ENCODE results near the gene NEAT1. TPM values are rescaled to one million over a fixed set of nuclear protein-coding genes. Genes with fewer than 3 reads are reported as not detected.
A peak's percentile ranks its signal among the peaks of the same experiment; 100 is the strongest.
"Not testable (repeated sequence)": the region's sequence is repeated elsewhere in the genome, so short reads cannot be mapped to it uniquely, and the experiment has no call there.

Gene NEAT1
- total RNA-seq, 1 experiment from 2014 or later, result 12.8 TPM

DNA sequence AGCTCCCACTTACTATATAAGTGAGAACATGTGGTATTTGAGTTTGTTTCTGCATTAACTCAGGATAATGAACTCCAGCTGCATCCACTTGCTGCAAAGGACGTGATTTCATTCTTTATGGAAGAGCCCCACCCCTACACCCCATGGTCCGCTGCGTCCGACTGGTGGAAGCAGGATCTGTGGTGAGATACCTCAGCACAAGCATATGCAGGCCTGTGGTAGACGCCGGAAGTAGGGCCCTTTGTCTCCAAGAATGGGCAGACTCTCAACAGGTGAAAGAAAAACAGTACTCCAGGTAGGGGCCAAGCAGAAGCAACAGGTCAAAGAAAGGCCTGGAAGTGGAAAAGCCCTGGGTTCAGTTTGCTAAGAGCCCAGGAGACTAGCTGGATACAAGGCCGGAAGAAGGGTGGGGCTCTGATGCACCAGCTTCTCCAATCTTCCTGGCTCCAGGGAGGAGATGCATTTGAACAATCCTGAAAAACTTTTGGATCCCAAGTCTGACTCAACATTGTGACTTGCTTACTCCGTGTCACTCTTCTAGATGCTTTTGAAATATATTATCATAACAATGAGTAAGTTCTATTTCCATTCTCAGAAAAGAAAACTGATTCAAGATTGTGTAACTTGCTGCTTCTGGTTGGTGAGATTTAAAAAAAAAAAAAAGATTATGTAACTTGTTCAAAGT is 30.4 kb downstream of the NEAT1 start:
- no peak for DNase-seq
- Histone ChIP-seq H3K4me1 (no peaks in the 10 kb centered on the region), H3K4me3 (no peak overlapping the region), H3K9me3 (replicated peaks) (no peaks in the 10 kb centered on the region), H3K27me3 (no peaks in the 10 kb centered on the region), H3K36me3 (no peaks in the 10 kb centered on the region), H3K27ac (no peak overlapping the region)

- Histone ChIP-seq H3K9me3 (replicated peaks) (no peaks in the 10 kb centered on the region), H3K27me3 (no peaks in the 10 kb centered on the region), H3K4me3 (no peak overlapping the region), H3K27ac (no peak overlapping the region), H3K4me1 (no peaks in the 10 kb centered on the region), H3K36me3 (no peaks in the 10 kb centered on the region)
- no peak for DNase-seq
Observed at GRCh38 chr11:65454311-65454695, 31.7 kb downstream of the NEAT1 start.

DNA sequence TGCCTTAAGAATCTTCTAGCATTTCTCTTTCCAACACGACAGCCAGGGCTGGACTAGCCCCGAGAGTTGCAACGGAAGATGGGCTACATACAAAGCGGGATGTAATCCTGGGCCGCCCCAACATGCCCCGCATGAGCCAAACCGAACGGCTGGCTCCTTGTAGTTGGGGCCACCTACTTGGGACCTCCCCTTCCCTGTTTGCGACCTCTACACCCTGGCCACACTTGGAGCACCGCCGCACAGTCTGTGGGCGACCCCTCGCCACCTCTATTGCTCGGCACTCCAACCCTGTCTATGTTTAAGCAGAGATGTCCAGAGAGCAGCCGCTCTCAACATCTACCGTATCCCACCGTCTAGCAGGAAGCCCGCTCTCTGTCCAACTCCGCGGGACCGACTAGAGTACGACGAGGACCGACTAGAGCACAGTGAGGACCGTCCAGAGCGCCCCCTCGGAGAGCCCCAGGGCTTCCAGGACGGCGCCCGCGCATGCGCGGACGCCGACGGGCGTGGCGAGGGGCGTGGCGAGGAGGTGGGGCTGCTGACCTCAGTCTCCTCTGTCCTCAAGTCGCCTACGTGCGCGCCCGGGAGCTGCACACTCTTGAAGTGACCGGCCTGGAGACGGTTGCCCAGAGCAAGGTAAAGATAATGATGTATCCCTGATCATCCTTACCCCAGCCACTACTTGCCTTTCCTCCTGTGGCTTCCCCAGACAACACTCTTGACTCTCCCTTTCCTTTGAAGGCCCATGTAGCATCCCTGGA is 32.3 kb downstream of the NEAT1 start:
- Histone ChIP-seq H3K27ac (no peak overlapping the region), H3K4me3 (no peak overlapping the region), H3K27me3 (no peaks in the 10 kb centered on the region), H3K36me3 (no peaks in the 10 kb centered on the region), H3K9me3 (replicated peaks) (no peaks in the 10 kb centered on the region), H3K4me1 (no peaks in the 10 kb centered on the region)
- DNase-seq, result no peak

DNA sequence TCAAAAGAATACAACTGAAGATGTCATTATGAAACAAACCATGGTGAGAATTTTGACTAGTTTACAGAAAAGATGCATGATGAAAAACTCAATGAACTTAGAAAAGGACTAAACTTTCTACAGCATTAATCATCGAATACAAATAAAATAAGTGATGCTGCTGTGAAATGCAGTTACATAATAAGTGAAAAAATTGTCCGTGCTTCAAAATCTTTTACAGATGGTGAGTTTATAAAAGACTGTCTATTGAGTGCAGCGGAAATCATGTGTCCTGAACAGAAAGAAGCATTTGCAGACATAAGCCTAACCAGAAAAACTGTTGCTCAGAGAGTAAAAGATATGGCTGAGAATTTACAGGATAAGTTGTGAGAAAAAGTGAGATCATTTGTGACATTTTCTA is 33.8 kb downstream of the NEAT1 start:
- no peaks in the 10 kb centered on the region for H3K4me1 ChIP-seq
- no peaks in the 10 kb centered on the region for H3K36me3 ChIP-seq
- H3K27ac ChIP-seq, result no peak overlapping the region
- DNase-seq, result no peak
- H3K9me3 ChIP-seq (replicated peaks), result no peaks in the 10 kb centered on the region
- H3K4me3 ChIP-seq, result no peak overlapping the region
- H3K27me3 ChIP-seq, result no peaks in the 10 kb centered on the region

DNA sequence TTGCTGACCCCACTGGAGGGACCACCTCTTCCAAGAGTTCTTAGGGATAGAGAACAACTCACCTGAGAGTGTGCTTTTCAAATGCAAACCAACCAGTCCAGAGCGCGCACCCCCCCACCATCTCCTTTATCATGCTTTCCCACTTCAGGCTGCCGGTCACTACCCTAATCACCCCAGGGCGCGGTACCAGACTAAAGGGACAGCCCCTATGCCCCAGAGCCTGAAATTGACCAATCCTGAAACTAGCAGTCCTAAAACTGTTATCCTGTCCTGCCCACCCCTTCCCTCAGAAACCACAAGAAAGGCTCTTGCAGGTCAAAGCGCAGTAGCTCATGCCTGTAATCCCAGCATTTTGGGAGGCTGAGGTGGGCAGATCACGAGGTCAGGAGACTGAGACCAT is 37.0 kb downstream of the NEAT1 start:
- Histone ChIP-seq H3K27ac (no peak overlapping the region), H3K4me1 (no peaks in the 10 kb centered on the region), H3K36me3 (no peaks in the 10 kb centered on the region), H3K27me3 (no peaks in the 10 kb centered on the region), H3K9me3 (replicated peaks) (no peaks in the 10 kb centered on the region), H3K4me3 (no peak overlapping the region)
- DNase-seq, result no peak

GRCh38 chr11:65465471-65465870 is 42.9 kb downstream of the NEAT1 start:
- DNase-seq, H3K36me3 ChIP-seq, H3K27me3 ChIP-seq: not testable (repeated sequence)

GRCh38 chr11:65467306-65467705 is 44.7 kb downstream of the NEAT1 start:
- not testable (repeated sequence) for H3K4me1 ChIP-seq; H3K9me3 ChIP-seq (replicated peaks); H3K36me3 ChIP-seq; H3K27me3 ChIP-seq; DNase-seq; H3K27ac ChIP-seq; H3K4me3 ChIP-seq

More at GRCh38 chr11:65465471-65465870, 42.9 kb downstream of the NEAT1 start:
- not testable (repeated sequence) for H3K9me3 ChIP-seq (replicated peaks); H3K4me3 ChIP-seq; H3K27ac ChIP-seq; H3K4me1 ChIP-seq

DNA sequence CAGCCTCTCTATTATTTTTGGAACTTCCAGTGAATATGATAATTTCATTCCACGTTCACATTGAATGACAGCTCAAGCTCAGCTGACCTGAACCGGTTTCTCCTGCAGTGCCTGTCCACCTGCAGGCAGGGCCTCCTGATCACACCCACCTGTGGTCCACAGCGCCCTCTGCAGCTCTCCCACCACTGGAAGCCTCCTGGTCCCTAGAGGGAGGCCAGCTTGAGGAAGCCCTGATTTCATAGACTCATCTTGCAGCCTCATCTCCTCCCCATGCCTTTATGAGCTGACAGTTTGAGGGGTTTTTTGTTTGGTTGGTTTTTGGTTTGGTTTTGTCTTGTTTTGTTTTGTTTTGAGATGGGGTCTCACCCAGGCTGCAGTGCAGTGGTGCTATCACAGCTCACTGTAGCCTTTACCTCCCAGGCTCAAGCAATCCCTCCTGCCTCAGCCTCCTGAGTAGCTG is 46.3 kb downstream of the NEAT1 start:
- DNase-seq, result peak in 1 of 2 experiments; percentile 35
- H3K4me1 ChIP-seq, result peaks cover 10% of the 10 kb centered on the region; the same call in 1 of the 2 replicates
- H3K4me3 ChIP-seq, result no peak overlapping the region
- H3K27ac ChIP-seq, result no peak overlapping the region
- H3K9me3 ChIP-seq (replicated peaks), result no peaks in the 10 kb centered on the region
- no peaks in the 10 kb centered on the region for H3K36me3 ChIP-seq
- no peaks in the 10 kb centered on the region for H3K27me3 ChIP-seq

DNA sequence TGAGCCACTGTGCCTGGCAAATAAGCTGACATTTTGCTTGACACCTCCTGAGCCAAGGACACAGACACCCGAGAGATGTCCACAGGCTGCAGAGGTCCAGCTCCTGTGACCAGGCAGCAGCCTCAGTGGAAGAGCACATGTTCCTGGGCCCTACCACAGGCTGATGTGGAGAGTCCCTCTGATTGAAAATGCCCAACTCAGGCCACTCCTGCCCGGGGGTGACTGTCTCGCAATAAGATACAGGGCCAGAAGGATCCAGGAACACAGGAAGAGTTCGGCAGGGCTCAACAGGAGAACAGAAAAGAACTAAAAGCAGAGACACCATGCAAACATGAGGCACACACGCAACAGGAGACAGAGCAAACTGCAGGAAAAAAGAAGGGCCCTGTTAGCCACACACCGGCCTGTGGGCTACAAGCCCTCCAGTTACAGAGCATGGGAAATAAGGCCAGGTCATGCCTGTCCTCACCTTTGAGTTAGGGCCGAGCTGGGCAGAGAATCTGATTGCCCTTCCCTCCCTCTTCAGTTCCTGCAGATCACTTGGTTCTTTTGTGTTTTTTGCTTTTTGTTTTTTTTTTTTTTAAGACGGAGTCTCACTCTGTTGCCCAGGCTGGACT is 47.9 kb downstream of the NEAT1 start:
- no peak overlapping the region for H3K4me3 ChIP-seq
- H3K4me1 ChIP-seq, result peaks cover 10% of the 10 kb centered on the region; the same call in 1 of the 2 replicates
- no peaks in the 10 kb centered on the region for H3K27me3 ChIP-seq
- no peaks in the 10 kb centered on the region for H3K36me3 ChIP-seq
- no peak overlapping the region for H3K27ac ChIP-seq
- no peak for DNase-seq
- no peaks in the 10 kb centered on the region for H3K9me3 ChIP-seq (replicated peaks)

- no peaks in the 10 kb centered on the region for H3K36me3 ChIP-seq
- no peaks in the 10 kb centered on the region for H3K9me3 ChIP-seq (replicated peaks)
- no peak overlapping the region for H3K4me3 ChIP-seq
- DNase-seq, result peak; percentile 72 to 75
- peaks cover 10% of the 10 kb centered on the region; the same call in 1 of the 2 replicates for H3K4me1 ChIP-seq
- H3K27ac ChIP-seq, result no peak overlapping the region
- no peaks in the 10 kb centered on the region for H3K27me3 ChIP-seq
Observed at GRCh38 chr11:65471447-65471891, 48.9 kb downstream of the NEAT1 start.

DNA sequence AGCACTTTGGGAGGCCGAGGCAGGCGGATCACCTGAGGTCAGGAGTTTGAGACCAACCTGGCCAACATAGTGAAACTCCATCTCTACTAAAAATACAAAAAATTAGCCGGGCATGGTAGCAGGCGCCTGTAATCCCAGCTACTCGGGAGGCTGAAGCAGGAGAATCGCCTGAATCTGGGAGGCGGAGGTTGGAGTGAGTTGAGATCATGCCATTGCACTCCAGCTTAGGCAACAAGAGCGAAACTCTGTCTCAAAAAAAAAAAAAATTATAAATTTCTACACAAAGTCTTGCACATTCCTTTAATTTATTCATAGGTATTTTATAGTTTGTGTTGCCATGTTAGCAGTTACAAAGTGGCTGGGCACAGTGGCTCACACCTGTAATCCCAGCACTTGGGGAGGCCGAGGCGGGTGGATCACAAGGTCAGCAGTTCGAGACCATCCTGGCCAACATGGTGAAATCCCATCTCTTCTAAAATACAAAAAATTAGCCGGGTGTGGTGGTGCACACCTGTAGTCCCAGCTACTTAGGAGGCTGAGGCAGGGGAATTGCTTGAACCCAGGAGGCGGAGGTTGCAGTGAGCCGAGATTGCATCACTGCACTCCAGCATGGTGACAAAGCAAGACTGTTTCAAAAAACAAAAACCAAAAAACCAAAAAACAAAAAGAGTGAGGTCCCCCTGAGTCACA is 50.1 kb downstream of the NEAT1 start:
- H3K9me3 ChIP-seq (replicated peaks); H3K27me3 ChIP-seq; H3K36me3 ChIP-seq; DNase-seq; H3K27ac ChIP-seq; H3K4me3 ChIP-seq: not testable (repeated sequence)
- H3K4me1 ChIP-seq, result peaks cover 11% of the 10 kb centered on the region; the same call in 1 of the 2 replicates

- Histone ChIP-seq H3K9me3 (replicated peaks) (no peaks in the 10 kb centered on the region), H3K27ac (no peak overlapping the region), H3K4me1 (peaks cover 14% of the 10 kb centered on the region; the same call in 1 of the 2 replicates), H3K27me3 (no peaks in the 10 kb centered on the region), H3K36me3 (no peaks in the 10 kb centered on the region), H3K4me3 (no peak overlapping the region)
- DNase-seq, result no peak
Observed at GRCh38 chr11:65473278-65473860, 50.8 kb downstream of the NEAT1 start.

GRCh38 chr11:65474864-65475263 is 52.3 kb downstream of the NEAT1 start:
- no peak for DNase-seq
- no peaks in the 10 kb centered on the region for H3K9me3 ChIP-seq (replicated peaks)
- no peaks in the 10 kb centered on the region for H3K27me3 ChIP-seq
- peaks cover 14% of the 10 kb centered on the region; the same call in 1 of the 2 replicates for H3K4me1 ChIP-seq
- H3K27ac ChIP-seq, result no peak overlapping the region
- H3K4me3 ChIP-seq, result no peak overlapping the region
- no peaks in the 10 kb centered on the region for H3K36me3 ChIP-seq

- Histone ChIP-seq H3K4me1 (peaks cover 16% of the 10 kb centered on the region; the same call in 1 of the 2 replicates), H3K36me3 (no peaks in the 10 kb centered on the region), H3K27me3 (no peaks in the 10 kb centered on the region), H3K4me3 (peak overlapping the region; percentile 85), H3K9me3 (replicated peaks) (no peaks in the 10 kb centered on the region), H3K27ac (peak overlapping the region; percentile 92)
- DNase-seq, result peak in 1 of 2 experiments; percentile 21
Observed at GRCh38 chr11:65476632-65477148, 54.1 kb downstream of the NEAT1 start.

All from SJCRH30 (cell line).